Gastroesophageal sphincter (tissue), 3 donors: ENCODE data around the gene RNLS.

ENCODE experiments used
- EP300 ChIP-seq: sonication (generic); formaldehyde crosslinking; IDR thresholded peaks from one replicate; pipeline ENCODE4 v1.6.1; 2017; ENCODE audit warnings: antibody characterized with exemption, mild to moderate bottlenecking
- TF ChIP-seq, protein P1 (sequence below), 4 experiments: fragments of 200-600 bp in 2 of 4; fragments of 450-650 bp in 2 of 4; sonication (generic) in 1 of 4; IDR thresholded peaks; one replicate each; pipeline ENCODE4 v1.5.1; 2017 to 2019; ENCODE audit warnings: antibody characterized with exemption in 4 of 4, mild to moderate bottlenecking in 2 of 4, moderate library complexity in 2 of 4

DNA sequence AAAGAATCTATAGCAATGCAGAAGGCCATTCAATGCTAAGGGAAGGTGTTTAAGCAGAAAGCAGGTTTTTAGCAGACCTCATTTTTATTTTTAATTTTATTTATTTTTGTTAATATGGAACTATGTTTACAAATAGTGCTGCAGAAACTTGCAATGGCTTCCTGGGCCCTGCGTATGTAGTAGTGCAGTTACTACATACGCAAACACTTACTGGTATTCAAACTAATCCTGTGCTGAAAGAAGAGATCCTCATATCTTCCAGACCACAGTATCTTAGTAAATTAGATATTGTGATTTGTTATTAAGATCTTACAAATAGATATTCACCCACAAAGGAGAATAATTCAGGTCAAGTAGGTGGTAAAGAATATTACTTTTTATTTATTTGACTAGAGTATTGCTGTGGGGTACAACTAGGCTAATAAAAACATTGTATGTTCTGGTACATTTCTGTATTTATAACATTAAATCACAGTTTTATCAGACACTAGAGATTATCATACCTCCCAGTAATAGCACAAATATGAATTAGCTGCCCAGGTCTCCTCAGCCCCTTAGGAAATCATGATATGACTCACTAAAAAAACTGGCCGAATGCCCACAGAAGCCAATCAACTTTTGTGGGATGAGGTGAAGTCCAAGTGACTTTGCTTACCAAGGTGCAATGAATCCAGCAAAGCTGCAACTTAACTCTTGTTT, 57.6 kb downstream of the RNLS start:
- TF ChIP-seq, protein P1, sequence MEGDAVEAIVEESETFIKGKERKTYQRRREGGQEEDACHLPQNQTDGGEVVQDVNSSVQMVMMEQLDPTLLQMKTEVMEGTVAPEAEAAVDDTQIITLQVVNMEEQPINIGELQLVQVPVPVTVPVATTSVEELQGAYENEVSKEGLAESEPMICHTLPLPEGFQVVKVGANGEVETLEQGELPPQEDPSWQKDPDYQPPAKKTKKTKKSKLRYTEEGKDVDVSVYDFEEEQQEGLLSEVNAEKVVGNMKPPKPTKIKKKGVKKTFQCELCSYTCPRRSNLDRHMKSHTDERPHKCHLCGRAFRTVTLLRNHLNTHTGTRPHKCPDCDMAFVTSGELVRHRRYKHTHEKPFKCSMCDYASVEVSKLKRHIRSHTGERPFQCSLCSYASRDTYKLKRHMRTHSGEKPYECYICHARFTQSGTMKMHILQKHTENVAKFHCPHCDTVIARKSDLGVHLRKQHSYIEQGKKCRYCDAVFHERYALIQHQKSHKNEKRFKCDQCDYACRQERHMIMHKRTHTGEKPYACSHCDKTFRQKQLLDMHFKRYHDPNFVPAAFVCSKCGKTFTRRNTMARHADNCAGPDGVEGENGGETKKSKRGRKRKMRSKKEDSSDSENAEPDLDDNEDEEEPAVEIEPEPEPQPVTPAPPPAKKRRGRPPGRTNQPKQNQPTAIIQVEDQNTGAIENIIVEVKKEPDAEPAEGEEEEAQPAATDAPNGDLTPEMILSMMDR (IDR thresholded peaks at IDR 0.05): no peak
- no peak for TF ChIP-seq EP300
